GM18867 (cell line): ENCODE data around the gene PYCR2.
A peak's percentile ranks its signal among the peaks of the same experiment; 100 is the strongest.
"Not testable (repeated sequence)": the region's sequence is repeated elsewhere in the genome, so short reads cannot be mapped to it uniquely, and the experiment has no call there.

ENCODE experiments used
- ATAC-seq: cut with Tn5 transposase; IDR thresholded peaks from one replicate; pipeline ENCODE4 v1.9.1; 2021; ENCODE audit warnings: mild to moderate bottlenecking, moderate library complexity; ENCODE audit not compliant: unreplicated experiment

PYCR2 gene

GRCh38 chr1:225943582-225943981 is 19.5 kb upstream of the PYCR2 start:
- ATAC-seq, result no peak

GRCh38 chr1:225942574-225942973 is 18.5 kb upstream of the PYCR2 start:
- peak; percentile 95 for ATAC-seq

- ATAC-seq, result no peak
Observed at GRCh38 chr1:225941942-225942222, 17.8 kb upstream of the PYCR2 start.

GRCh38 chr1:225941187-225941941 is 17.3 kb upstream of the PYCR2 start, which contains the start of gene LEFTY2:
Gene LEFTY2 (minus strand): TSS chr1:225941220. CDS start chr1:225941140, 80 bp downstream.
- ATAC-seq, result no peak

DNA sequence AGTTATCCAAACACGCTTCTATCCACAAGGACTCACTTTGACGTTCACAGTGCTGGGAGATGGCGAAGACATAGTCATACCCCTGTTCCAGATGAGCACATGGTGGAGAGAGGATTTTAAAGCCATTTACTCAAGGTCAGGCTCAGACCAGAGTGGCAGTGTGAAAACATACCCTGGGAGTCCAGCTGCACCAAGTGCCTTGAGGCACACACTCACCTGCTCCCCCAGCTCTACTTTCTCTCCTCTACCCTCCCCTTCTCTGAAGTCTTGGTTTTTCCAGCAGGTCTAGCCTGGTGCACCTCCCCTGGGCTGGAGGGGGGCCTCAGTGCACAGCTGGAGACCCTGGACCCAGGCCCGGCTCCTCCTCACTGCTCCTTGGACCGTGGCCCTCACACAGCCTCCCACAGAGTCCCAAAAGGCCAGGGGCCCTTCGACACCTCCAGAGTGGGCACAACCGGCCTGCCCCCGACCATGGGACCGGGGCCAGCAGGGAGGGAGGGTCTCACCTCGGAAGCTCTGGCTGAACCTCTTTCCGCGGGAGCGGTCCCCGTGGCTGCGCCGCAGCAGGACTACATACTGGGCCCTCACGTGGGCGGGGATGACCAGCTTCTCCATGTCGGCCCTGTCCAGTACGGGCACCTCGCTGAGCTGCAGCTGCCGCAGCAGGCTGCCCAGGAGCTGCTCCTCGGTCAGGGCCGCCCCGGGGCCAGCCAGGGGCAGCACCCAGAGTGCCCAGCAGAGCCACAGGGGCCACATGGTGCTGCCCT is 16.5 kb upstream of the PYCR2 start:
- ATAC-seq, result no peak

GRCh38 chr1:225939939-225940310 is 15.9 kb upstream of the PYCR2 start:
- ATAC-seq, result not testable (repeated sequence)

- ATAC-seq, result not testable (repeated sequence)
Observed at GRCh38 chr1:225939097-225939938, 15.3 kb upstream of the PYCR2 start.

DNA sequence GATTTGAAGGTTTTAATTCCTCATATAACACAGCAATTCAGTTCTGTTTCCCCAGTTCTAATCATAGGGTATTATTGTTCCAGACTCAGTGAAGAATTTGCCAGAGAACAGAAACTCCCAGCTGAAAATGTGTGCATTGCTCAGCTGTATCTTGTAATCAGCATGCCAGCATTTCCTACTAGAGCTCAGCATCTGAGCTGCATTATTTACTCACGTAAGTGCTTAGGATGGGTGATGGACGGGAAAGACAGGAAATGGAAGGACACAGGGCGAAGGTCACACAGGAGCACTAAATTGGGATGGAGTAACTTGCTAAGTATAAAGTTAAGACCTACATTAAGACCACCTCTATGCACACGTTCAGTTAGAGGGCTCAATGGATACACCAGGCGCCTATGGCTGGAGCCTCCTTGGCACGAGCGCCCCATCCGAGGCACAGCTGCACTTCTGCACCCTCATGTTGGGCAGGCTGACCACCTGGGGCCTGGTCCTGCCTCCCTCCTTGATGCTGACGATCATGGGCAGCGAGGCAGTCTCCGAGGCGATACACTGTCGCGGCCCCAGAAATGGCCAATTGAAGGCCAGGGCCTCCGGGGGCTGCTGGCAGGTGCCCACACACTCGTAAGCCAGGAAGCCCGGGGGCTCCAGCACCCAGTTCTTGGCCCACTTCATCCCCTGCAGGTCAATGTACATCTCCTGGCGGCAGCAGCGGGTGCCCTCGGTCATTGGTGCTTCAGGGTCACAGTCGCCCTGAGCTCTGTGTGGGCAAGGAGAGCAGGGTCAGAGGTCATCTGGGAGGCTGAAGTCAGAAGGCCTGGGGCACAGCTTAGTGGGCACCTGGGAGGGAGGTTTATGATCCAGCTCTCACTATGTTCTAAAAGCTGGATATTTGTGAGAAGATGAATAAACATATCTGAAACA is 13.3 kb upstream of the PYCR2 start:
- no peak for ATAC-seq

GRCh38 chr1:225936523-225936922 is 12.5 kb upstream of the PYCR2 start:
- ATAC-seq, result no peak

DNA sequence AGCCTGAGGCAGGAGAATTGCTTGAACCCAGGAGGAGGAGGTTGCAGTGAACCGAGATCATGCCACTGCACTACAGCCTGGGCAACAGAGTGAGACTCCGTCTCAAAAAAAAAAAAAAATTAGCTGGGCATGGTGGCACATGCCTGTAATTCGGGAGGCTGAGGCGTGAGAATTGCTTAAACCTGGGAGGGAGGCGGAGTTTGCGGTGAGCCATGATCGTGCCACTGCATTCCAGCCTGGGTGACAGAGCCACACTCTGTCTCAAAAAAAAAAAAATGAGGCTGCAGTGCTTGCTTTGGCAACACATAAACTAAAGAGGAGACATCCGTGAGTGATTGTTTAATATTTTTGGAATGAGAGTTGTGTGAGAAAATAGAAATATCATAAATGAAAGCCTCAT is 12.0 kb upstream of the PYCR2 start:
- ATAC-seq, result not testable (repeated sequence)

DNA sequence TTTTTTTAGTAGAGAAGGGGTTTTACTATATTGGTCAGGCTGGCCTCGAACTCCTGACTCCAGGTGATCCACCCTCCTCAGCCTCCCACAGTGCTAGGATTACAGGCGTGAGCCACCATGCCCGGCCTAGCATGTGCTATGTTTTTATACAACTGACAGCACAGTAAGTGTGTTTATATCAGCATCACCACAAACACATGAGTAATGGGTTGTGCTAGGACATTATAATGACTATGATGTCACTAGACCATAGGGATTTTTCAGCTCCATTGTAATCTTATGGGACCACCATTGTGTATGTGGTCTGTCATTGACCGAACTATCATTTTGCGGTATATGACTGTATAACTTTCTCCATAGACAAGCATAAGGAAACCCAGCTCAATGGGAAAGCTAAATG is 10.7 kb upstream of the PYCR2 start:
- no peak for ATAC-seq

- no peak for ATAC-seq
Observed at GRCh38 chr1:225933072-225933471, 9.0 kb upstream of the PYCR2 start.

GRCh38 chr1:225931270-225932136 is 7.5 kb upstream of the PYCR2 start:
- ATAC-seq, result no peak

DNA sequence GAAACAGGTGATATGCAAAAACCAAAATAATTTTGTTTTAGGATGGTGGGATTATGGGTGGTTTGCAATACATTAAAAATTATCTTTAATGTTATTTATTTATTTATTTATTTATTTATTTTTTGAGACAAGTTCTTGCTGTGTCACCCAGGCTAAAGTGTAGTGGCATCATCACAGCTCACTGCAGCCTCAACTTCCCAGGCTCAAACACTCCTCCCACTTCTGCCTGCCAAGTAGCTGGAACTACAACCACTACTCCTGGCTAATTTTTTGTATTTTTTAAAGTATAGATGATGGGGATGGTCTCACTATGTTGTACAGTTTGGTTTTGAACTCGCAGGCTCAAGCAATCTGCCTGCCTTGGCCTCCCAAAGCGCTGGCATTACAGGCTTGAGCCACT is 6.5 kb upstream of the PYCR2 start:
- no peak for ATAC-seq

- not testable (repeated sequence) for ATAC-seq
Observed at GRCh38 chr1:225929462-225929861, 5.4 kb upstream of the PYCR2 start.

DNA sequence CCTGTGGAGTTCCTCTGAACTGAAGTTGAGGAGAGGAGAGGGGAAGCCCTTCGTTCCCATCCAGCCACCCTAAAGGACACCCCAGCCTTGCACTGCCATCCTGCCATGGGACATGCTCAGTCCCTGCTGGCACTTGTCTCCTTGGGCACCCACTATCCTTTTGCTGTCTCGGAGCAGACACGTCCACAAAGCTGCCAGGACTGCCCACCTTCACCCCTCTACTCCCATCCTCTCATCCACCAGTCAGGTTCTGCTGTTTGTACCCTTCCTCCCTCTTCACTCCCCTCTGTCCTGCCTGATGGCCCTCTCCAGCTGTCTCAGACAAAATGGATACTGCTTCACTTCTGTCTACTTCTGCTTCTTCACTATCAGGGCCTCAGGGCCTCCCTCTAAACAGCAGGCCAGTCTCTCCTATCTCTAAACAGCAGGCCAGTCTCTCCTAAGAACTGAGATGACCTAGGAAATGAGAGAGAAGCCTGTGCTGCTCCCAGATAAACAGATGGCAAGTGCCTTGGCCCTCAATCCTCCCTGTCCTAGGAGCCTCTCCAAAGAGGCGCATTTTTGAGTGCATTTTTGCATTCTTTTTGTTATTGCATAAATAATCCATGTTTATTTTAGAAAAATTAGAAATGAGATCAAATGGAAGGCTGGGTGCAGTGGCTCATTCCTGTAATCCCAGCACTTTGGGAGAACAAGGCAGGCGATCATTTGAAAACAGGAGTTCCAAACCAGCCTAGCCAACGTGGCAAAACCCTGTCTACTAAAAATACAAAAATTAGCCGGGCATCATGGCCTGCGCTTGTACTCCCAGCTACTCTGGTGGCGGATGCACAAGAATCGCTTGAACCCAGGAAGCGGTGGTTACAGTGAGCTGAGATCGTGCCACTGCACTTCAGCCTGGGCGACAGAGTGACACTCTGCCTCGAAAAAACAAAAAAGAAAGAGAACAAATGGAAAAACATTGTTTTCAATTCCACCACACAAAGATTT is 4.4 kb upstream of the PYCR2 start:
- ATAC-seq, result no peak

DNA sequence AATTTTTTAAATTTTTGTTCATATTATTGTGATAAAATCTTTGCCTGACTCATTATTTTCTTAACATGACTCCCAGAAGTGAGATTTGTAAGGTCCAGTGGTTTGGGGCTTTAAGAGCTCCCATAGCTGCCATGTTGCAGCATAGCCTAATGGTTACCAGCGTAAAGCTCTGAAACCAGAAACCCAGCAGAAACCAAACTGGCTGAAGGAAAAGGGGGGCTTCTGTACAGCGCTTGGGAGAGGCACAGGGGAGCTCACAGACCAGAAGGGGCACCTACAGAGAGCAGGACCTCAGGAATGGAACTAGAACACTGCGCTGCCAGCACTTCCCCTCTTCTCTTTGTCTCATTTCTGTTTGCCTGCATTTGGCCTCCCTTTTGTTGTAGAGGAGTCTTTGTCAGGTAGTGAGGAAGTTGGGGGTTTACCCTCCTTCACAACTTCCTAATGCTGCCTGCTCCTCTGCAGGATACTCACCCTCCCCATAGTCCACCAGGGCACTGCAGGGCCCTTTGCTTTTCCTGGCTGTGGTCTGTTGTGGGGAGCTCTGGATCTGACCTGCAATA is 2.6 kb upstream of the PYCR2 start:
- ATAC-seq, result no peak

DNA sequence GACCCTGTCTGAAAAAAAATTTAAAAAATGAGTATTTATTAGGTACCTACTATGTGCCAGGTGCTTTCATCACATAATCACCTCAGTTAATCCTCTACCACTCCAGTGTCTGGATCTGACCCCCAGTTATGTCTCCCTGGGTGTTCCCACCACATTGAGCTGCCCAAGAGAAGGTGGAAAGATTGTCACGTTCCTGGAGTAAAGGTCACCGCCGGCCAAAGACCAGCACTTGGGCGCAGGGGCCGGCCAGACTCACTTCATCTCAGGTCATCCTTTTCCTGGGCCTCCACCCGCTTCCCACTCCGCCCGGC is 714 bp downstream of the PYCR2 start:
- ATAC-seq, result no peak
